ENCODE results near the gene MOB1B.
"Not testable (repeated sequence)": the region's sequence is repeated elsewhere in the genome, so short reads cannot be mapped to it uniquely, and the experiment has no call there.

DNA sequence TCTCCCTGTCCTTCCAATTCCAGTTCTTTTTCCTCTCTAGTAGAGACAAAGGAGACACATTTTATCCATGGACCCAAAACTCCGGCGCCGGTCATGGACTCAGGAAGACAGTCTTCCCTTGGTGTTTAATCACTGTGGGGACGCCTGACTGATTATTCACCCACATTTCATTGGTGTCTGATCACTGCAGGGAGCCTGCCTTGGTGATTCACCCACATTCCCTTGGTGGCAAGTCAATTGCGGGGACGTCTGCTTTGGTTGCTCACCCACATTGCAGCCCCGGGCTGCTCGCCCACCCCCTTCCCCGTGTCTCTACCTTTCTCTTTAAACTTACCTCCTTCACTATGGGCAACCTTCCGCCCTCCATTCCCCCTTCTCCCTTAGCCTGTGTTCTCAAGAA lies 129.9 kb downstream of the MOB1B start:
- TF ChIP-seq, protein P1, sequence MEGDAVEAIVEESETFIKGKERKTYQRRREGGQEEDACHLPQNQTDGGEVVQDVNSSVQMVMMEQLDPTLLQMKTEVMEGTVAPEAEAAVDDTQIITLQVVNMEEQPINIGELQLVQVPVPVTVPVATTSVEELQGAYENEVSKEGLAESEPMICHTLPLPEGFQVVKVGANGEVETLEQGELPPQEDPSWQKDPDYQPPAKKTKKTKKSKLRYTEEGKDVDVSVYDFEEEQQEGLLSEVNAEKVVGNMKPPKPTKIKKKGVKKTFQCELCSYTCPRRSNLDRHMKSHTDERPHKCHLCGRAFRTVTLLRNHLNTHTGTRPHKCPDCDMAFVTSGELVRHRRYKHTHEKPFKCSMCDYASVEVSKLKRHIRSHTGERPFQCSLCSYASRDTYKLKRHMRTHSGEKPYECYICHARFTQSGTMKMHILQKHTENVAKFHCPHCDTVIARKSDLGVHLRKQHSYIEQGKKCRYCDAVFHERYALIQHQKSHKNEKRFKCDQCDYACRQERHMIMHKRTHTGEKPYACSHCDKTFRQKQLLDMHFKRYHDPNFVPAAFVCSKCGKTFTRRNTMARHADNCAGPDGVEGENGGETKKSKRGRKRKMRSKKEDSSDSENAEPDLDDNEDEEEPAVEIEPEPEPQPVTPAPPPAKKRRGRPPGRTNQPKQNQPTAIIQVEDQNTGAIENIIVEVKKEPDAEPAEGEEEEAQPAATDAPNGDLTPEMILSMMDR (IDR thresholded peaks at IDR 0.05): not testable (repeated sequence)
- not testable (repeated sequence) for TF ChIP-seq POLR2AphosphoS5, POLR2A, EP300 (IDR thresholded peaks at IDR 0.05)
